ENCODE results near the gene KCNIP1.

Gene KCNIP1

DNA sequence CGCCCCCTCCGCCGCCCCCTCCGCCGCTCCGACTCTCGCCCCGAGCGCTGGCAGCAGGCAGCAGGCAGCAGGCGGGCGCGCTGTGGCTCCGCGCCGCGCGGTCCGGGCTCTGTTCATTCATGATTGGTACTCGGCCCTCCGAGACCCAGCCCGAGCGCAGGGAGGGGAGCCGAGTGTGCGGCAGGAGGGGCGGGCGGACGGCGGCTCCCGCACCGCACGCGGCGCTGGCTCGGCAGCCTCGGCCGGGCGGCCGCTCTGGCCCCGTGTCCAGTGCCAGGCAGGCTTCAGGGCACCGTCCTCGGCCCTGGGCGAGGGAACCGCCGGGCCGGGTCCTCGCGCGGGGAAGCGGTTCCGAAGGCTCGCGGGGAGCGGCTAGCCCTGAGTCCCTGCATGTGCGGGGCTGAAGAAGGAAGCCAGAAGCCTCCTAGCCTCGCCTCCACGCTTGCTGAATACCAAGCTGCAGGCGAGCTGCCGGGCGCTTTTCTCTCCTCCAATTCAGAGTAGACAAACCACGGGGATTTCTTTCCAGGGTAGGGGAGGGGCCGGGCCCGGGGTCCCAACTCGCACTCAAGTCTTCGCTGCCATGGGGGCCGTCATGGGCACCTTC lies at the start of gene KCNIP1:
Gene KCNIP1 (plus strand): TSS at position 31 of the 607 bp plus-strand sequence.
- TF ChIP-seq MYC (IDR thresholded peaks at IDR 0.05; ENCODE audit: low read depth, low read length), result no peak
- TF ChIP-seq, protein P1, sequence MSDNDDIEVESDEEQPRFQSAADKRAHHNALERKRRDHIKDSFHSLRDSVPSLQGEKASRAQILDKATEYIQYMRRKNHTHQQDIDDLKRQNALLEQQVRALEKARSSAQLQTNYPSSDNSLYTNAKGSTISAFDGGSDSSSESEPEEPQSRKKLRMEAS (IDR thresholded peaks at IDR 0.05; ENCODE audit: low read depth, low read length), result no peak
- TF ChIP-seq, protein P2, sequence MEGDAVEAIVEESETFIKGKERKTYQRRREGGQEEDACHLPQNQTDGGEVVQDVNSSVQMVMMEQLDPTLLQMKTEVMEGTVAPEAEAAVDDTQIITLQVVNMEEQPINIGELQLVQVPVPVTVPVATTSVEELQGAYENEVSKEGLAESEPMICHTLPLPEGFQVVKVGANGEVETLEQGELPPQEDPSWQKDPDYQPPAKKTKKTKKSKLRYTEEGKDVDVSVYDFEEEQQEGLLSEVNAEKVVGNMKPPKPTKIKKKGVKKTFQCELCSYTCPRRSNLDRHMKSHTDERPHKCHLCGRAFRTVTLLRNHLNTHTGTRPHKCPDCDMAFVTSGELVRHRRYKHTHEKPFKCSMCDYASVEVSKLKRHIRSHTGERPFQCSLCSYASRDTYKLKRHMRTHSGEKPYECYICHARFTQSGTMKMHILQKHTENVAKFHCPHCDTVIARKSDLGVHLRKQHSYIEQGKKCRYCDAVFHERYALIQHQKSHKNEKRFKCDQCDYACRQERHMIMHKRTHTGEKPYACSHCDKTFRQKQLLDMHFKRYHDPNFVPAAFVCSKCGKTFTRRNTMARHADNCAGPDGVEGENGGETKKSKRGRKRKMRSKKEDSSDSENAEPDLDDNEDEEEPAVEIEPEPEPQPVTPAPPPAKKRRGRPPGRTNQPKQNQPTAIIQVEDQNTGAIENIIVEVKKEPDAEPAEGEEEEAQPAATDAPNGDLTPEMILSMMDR (IDR thresholded peaks at IDR 0.05; ENCODE audit: low read depth, low read length), result no peak
- no peak for TF ChIP-seq POLR2A (IDR thresholded peaks at IDR 0.05; ENCODE audit: extremely low read depth, insufficient read length)
- no peak for DNase-seq (ENCODE audit: low read depth)
- no peak within 1 kb of the TSS for H3K4me3 ChIP-seq (ENCODE audit: low read depth, low read length)

DNA sequence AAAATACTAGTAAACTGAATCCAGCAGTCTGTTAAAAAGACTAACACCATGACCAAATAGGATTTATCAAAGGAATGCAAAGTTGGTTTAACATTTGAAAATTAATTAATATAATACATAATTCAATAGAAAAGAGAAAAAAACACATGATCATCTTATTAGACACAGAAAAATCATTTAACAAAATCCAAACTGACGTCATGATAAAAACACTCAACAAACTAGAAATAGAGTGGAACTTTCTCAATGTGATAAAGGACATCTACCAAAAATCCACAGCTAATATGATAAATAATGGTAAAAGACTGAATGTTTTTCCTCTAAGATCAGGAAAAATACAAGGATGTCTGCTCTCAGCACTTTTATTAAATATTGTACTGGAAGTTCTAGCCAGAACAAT lies 40.4 kb upstream of the KCNIP1 start:
- TF ChIP-seq, protein P2 (IDR thresholded peaks at IDR 0.05; ENCODE audit: low read depth, low read length), result no peak
- TF ChIP-seq, protein P1 (IDR thresholded peaks at IDR 0.05; ENCODE audit: low read depth, low read length), result no peak
- TF ChIP-seq POLR2A (IDR thresholded peaks at IDR 0.05; ENCODE audit: extremely low read depth, insufficient read length) (no peak), MYC (IDR thresholded peaks at IDR 0.05; ENCODE audit: low read depth, low read length) (no peak)
- no peak overlapping the region for H3K4me3 ChIP-seq (ENCODE audit: low read depth, low read length)
- no peak for DNase-seq (ENCODE audit: low read depth)

DNA sequence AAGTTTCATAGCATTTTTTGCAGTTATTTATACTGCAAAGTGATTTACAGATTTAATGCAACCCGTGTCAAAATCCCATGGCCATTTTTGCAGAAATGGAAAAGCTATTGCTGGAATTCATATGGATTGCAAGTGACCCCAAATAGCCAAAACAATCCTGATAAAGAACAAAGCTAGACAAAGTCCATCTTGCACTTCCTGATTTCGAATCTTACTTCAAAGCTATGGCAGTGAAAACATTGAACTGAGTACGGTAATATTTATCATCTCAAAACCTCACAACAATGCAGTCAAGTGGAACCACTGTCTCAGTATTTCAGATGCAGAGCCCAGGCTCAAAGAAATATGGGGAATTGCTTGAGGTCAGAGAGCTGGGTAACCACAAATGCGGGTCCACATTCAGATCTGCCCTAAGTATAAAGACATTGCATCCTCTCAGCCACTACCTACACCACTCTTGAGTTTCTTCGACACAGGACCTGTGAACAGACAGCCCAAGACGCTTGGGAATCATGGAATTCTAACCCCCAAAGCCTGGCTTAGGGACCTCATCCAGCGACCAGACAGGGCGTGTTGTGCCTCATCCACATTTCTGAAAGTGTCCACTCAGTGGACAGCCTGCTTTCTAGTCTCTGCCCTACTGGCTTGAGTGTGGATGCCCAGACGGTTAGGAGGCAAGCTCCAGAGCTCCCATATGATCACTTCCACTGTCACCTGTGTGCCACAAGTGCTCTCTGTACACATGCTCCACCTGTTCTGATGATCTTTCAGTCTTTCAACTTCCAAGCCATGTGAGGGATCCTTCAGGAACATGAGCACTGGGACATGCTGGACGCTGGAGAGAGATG lies 39.3 kb upstream of the KCNIP1 start:
- TF ChIP-seq MYC (IDR thresholded peaks at IDR 0.05; ENCODE audit: low read depth, low read length), result no peak
- TF ChIP-seq, protein P1 (IDR thresholded peaks at IDR 0.05; ENCODE audit: low read depth, low read length), result no peak
- TF ChIP-seq POLR2A (IDR thresholded peaks at IDR 0.05; ENCODE audit: extremely low read depth, insufficient read length), result no peak
- TF ChIP-seq, protein P2 (IDR thresholded peaks at IDR 0.05; ENCODE audit: low read depth, low read length), result no peak
- no peak overlapping the region for H3K4me3 ChIP-seq (ENCODE audit: low read depth, low read length)
- DNase-seq (ENCODE audit: low read depth), result no peak

DNA sequence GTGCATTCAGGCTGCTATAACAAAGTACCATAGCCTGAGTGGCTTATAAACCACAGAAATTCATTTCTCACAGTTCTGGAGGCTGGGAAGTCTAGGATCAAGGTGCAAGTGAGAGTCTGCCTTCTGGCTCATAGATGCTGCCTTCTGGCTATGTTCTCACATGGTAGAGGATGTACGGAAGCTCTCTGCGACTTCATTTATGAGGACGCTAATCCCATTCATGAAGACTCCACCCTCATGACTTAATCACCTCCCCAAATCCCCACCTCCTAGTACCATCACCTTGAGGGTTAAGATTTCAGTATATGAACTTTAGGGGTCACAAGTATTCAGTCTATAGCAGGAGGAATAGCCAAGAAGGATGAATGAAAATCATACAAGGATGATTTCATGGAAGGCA lies 37.3 kb upstream of the KCNIP1 start:
- DNase-seq (ENCODE audit: low read depth), result no peak
- H3K4me3 ChIP-seq (ENCODE audit: low read depth, low read length), result no peak overlapping the region
- TF ChIP-seq, protein P2 (IDR thresholded peaks at IDR 0.05; ENCODE audit: low read depth, low read length), result no peak
- TF ChIP-seq POLR2A (IDR thresholded peaks at IDR 0.05; ENCODE audit: extremely low read depth, insufficient read length), result no peak
- no peak for TF ChIP-seq MYC (IDR thresholded peaks at IDR 0.05; ENCODE audit: low read depth, low read length)

DNA sequence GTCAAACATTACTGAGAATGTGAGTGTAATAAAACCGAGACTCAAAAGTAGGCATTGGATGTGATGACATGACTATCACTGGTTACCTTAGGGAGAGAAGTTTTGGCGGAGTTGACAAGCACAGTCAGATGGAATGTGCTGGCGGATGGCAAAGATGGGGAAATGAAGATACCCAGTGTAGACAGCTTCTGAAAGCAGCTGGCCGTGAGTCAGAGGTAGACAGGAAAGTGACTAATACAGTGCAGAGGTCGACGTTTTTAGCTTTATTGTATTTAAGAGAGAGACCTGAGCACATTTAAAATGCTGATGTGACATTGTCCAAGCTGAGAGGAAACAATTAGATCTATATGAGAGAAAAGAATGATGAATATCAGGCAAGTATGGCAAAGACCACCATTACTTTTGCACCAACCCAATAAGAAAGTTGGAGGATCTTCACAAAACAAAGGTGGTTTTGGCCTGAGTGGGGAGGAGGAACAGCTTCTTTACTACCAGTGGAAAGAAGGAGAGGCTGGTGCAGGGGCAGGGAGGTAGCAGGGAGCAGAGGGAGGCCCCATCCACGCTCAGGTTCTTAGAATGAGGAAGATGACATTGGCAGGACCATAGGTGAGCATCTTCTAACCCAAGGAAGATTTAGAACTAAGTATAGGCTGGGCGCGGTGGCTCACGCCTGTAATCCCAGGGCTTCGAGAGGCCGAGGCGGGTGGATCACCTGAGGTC lies 36.7 kb upstream of the KCNIP1 start:
- no peak overlapping the region for H3K4me3 ChIP-seq (ENCODE audit: low read depth, low read length)
- peak; percentile 69 for DNase-seq (ENCODE audit: low read depth)
- TF ChIP-seq, protein P1 (IDR thresholded peaks at IDR 0.05; ENCODE audit: low read depth, low read length), result no peak
- TF ChIP-seq, protein P2 (IDR thresholded peaks at IDR 0.05; ENCODE audit: low read depth, low read length), result no peak
- TF ChIP-seq MYC (IDR thresholded peaks at IDR 0.05; ENCODE audit: low read depth, low read length) (no peak), POLR2A (IDR thresholded peaks at IDR 0.05; ENCODE audit: extremely low read depth, insufficient read length) (no peak)

Measured in NB4 (cell line).